K562 (cell line): ENCODE results near the gene TYW5. TPM values are rescaled to one million over a fixed set of nuclear protein-coding genes. Genes with fewer than 3 reads are reported as not detected.
A peak's percentile ranks its signal among the peaks of the same experiment; 100 is the strongest.

Experiments used
- ATF1 ChIP-seq, 2 experiments: fragments of 450-650 bp in 1 of 2; IDR thresholded peaks; 2 replicates each; pipeline ENCODE4 v1.6.1; 2016; ENCODE audit warnings: missing compliant biosample characterization in 1 of 2, missing genetic modification characterization in 1 of 2
- ATF7 ChIP-seq: fragments of 450-650 bp; IDR thresholded peaks from 2 replicates; pipeline ENCODE4 v1.7.1; 2014; ENCODE audit warnings: mild to moderate bottlenecking, moderate library complexity
- BRD9 ChIP-seq: fragments of 450-650 bp; IDR thresholded peaks from 2 replicates; pipeline ENCODE4 v1.6.1; 2018; ENCODE audit warnings: low read depth; ENCODE audit not compliant: partially characterized antibody
- CBFA2T2 ChIP-seq: fragments of 450-650 bp; conservative IDR thresholded peaks from 2 replicates; pipeline ENCODE4 v1.6.1; 2017; ENCODE audit warnings: mild to moderate bottlenecking
- CREB1 ChIP-seq, 2 experiments: sonication (generic) in 1 of 2; formaldehyde crosslinking in 1 of 2; IDR thresholded peaks; 2 replicates each; pipeline versions ENCODE4 v1.6.1 to v1.8.0; 2012 to 2022; ENCODE audit warnings: inconsistent platforms in 1 of 2, mild to moderate bottlenecking in 1 of 2, missing genetic modification reagents in 1 of 2, moderate library complexity in 1 of 2
- FIP1L1 ChIP-seq: fragments of 200-400 bp; formaldehyde crosslinking; IDR thresholded peaks from 2 replicates; pipeline ENCODE4 v1.6.1; 2018; ENCODE audit warnings: mild to moderate bottlenecking, low read depth, low read length; ENCODE audit not compliant: poor library complexity, severe bottlenecking
- JUNB ChIP-seq: fragments of 450-650 bp; formaldehyde crosslinking; conservative IDR thresholded peaks from 2 replicates; pipeline ENCODE4 v1.4.0; 2020; ENCODE audit warnings: mild to moderate bottlenecking
- KLF6 ChIP-seq: fragments of 250-450 bp; sonication (Bioruptor Pico); IDR thresholded peaks from 2 replicates; pipeline ENCODE4 v1.4.0; 2020; ENCODE audit warnings: mild to moderate bottlenecking, moderate library complexity, borderline replicate concordance
- PCBP1 ChIP-seq: fragments of 200-400 bp; formaldehyde crosslinking; IDR thresholded peaks from 2 replicates; pipeline ENCODE4 v1.6.1; 2018; ENCODE audit warnings: mild to moderate bottlenecking, low read depth, low read length; ENCODE audit not compliant: poor library complexity, severe bottlenecking
- PHF8 ChIP-seq: fragments of 200-600 bp; sonication (generic); IDR thresholded peaks from 2 replicates; pipeline ENCODE4 v1.6.1; 2012; ENCODE audit warnings: mixed run types, mild to moderate bottlenecking, inconsistent platforms, low read length, moderate library complexity, borderline replicate concordance
- POLR2G ChIP-seq: fragments of 200-400 bp; formaldehyde crosslinking; IDR thresholded peaks from 2 replicates; pipeline ENCODE4 v1.6.1; 2017; ENCODE audit warnings: low read depth, mild to moderate bottlenecking, antibody characterized with exemption, low read length, moderate library complexity
- POLR3G ChIP-seq: IDR thresholded peaks from 2 replicates; pipeline ENCODE4 v1.6.1; 2011; ENCODE audit not compliant: insufficient read length, insufficient replicate concordance; ENCODE audit errors: extremely low read depth
- RBM22 ChIP-seq: fragments of 200-400 bp; formaldehyde crosslinking; IDR thresholded peaks from 2 replicates; pipeline ENCODE4 v1.6.1; 2018; ENCODE audit warnings: low read length, low read depth; ENCODE audit not compliant: poor library complexity, severe bottlenecking
- REST ChIP-seq, 2 experiments: fragments of 450-650 bp; formaldehyde crosslinking in 1 of 2; IDR thresholded peaks; 2 replicates each; pipeline versions ENCODE4 v1.4.0 to v1.6.1; 2014 to 2020; ENCODE audit warnings: mild to moderate bottlenecking in 2 of 2, borderline replicate concordance in 1 of 2, low read depth in 1 of 2
- SIRT6 ChIP-seq: IDR thresholded peaks from one replicate; pipeline ENCODE4 v1.6.1; 2012; ENCODE audit warnings: low read depth, mild to moderate bottlenecking, control low read depth, inconsistent platforms, low read length, moderate library complexity
- SMARCE1 ChIP-seq: fragments of 450-650 bp; IDR thresholded peaks from 2 replicates; pipeline ENCODE4 v1.7.1; 2016; ENCODE audit warnings: mild to moderate bottlenecking
- SMC3 ChIP-seq: conservative IDR thresholded peaks from 2 replicates; pipeline ENCODE4 v1.6.1; 2011; ENCODE audit warnings: low read depth, low read length, improper control_type of control experiment; ENCODE audit not compliant: insufficient read depth
- ZNF444 ChIP-seq: fragments of 250-450 bp; sonication (Bioruptor Pico); IDR thresholded peaks from 2 replicates; pipeline ENCODE4 v1.4.0; 2020; ENCODE audit warnings: mild to moderate bottlenecking, moderate library complexity
- ZNF589 ChIP-seq: fragments of 200-800 bp; sonication (Bioruptor generic); IDR thresholded peaks from 2 replicates; pipeline ENCODE4 v1.6.1; 2016; ENCODE audit warnings: low read depth, missing genetic modification characterization, missing compliant biosample characterization
- ZNF76 ChIP-seq: fragments of 250-450 bp; sonication (Bioruptor Pico); IDR thresholded peaks from 2 replicates; pipeline ENCODE4 v1.4.0; 2020; ENCODE audit warnings: mild to moderate bottlenecking, moderate library complexity, borderline replicate concordance
- polyA plus RNA-seq, 8 experiments: library from polyadenylated mRNA; depleted of rRNA in 4 of 8; stranded (reverse) in 5 of 8; unstranded in 3 of 8; fragments of >200 nt; fragmentation: Nextera tagmentation in 2 of 8; fragmentation: Illumina TruSeq in 1 of 8; extraction: Ambion mirVana in 2 of 8; extraction: Trizol in 1 of 8; gene quantifications; 2 replicates each; pipeline versions ENCODE4 v1.2.1 to v1.2.3, GENCODE V29; 2011 to 2014; ENCODE audit warnings: inconsistent platforms in 1 of 8, missing spikeins in 1 of 8
- total RNA-seq, 7 experiments: library from RNA; depleted of rRNA in 6 of 7; stranded (reverse); fragments of >200 nt in 6 of 7; fragmentation: Illumina TruSeq in 2 of 7; extraction: Trizol in 2 of 7; gene quantifications; 2 replicates each; pipeline versions ENCODE4 v1.2.1 to v1.2.3, GENCODE V29; 2011 to 2021; ENCODE audit warnings: low replicate concordance in 1 of 7

Gene TYW5
- total and polyA plus RNA-seq, 9 of the 15 experiments (the other 6 are each of a cell fraction or from before 2014, with no cell fraction given): 3.6 to 7.7 (median 4.6) TPM

GRCh38 chr2:199979832-199980628, 24.7 kb upstream of the TYW5 start (continued):
- TF ChIP-seq ZNF444 (CRISPR knock-in tag): no peak
- no peak for TF ChIP-seq KLF6 (CRISPR knock-in tag)
- no peak for TF ChIP-seq JUNB (CRISPR knock-in tag)
- no peak for TF ChIP-seq POLR2G
- TF ChIP-seq ZNF76: no peak
- no peak for TF ChIP-seq CBFA2T2
- no peak for TF ChIP-seq ZNF589
- no peak for TF ChIP-seq SIRT6
- TF ChIP-seq FIP1L1: no peak
- TF ChIP-seq BRD9: no peak
- TF ChIP-seq ATF1 (CRISPR knock-in tag; IDR thresholded peaks at IDR 0.05): no peak
- no peak for TF ChIP-seq ATF1 (tag; IDR thresholded peaks at IDR 0.05)
- no peak for TF ChIP-seq SMARCE1
- no peak for TF ChIP-seq CREB1 (IDR thresholded peaks at IDR 0.05)
- TF ChIP-seq CREB1 (CRISPR knock-in tag; IDR thresholded peaks at IDR 0.05): no peak
- TF ChIP-seq PHF8: no peak
- TF ChIP-seq ATF7: no peak
- no peak for TF ChIP-seq PCBP1
- no peak for TF ChIP-seq RBM22
- peak; percentile 67; the same call in 1 of the 2 replicates for TF ChIP-seq REST (IDR thresholded peaks at IDR 0.05; ENCODE audit: borderline replicate concordance)
- no peak for TF ChIP-seq REST (CRISPR knock-in tag; IDR thresholded peaks at IDR 0.05; ENCODE audit: low read depth)
- TF ChIP-seq POLR3G: no peak
- TF ChIP-seq SMC3: peak; percentile 68
